HG03064 (cell line): ENCODE data around the gene GTF2H4.
"Not testable (repeated sequence)": the region's sequence is repeated elsewhere in the genome, so short reads cannot be mapped to it uniquely, and the experiment has no call there.

ENCODE experiments used
- ATAC-seq: cut with Tn5 transposase; IDR thresholded peaks from one replicate; pipeline ENCODE4 v1.9.1; 2021; ENCODE audit warnings: low read depth; ENCODE audit not compliant: unreplicated experiment

The GTF2H4 gene

GRCh38 chr6:30917487-30917886 is 9.5 kb downstream of the GTF2H4 start:
- no peak for ATAC-seq

GRCh38 chr6:30918670-30919069 is 10.7 kb downstream of the GTF2H4 start:
- no peak for ATAC-seq

GRCh38 chr6:30922447-30922852 is 14.4 kb downstream of the GTF2H4 start:
- no peak for ATAC-seq

DNA sequence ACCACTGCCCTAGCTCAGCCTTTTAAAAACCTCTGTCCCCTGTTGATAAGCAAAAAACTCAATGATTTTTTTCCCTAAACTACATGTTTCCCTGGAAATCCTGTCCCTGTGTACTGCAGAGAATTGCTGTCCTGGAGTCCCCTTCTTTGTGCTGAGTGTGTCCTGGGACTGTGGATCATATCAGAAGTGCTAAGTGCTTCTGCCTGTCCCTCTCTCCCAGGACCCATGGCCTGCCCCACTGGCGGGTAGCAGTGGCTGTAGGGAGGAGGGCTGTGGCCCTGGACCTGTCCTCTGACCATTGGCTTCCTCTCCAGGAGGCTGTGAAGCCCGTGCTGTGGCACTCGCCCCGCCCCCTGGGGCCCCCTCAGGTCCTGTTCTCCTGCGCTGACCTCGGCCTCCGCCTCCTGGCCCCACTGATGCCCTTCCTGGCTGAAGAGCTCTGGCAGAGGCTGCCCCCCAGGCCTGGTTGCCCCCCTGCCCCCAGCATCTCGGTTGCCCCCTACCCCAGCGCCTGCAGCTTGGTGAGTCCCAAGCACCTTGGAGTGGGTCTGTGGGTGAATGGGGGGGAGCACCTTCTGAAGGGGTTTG is 16.1 kb downstream of the GTF2H4 start:
- ATAC-seq = not testable (repeated sequence)

DNA sequence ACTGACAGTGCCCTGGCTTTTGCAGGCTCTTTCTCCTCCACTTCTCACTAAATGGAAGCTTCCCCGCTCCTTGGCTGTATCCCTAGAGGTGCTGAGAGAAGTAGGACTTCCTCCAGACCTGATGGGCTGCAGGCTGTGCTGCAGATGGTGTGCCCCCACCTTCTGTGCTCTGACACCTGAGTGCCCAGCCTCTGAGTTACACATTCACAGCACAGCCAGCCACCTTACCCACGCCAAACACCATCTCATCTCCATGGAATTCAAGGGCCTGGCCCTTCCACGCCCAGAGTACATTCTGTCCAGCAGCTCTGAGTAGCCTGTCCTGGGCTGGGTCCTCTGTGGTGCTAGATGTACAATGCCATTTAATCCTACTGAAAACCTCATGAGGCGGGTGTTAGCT is 18.6 kb downstream of the GTF2H4 start:
- ATAC-seq = no peak

DNA sequence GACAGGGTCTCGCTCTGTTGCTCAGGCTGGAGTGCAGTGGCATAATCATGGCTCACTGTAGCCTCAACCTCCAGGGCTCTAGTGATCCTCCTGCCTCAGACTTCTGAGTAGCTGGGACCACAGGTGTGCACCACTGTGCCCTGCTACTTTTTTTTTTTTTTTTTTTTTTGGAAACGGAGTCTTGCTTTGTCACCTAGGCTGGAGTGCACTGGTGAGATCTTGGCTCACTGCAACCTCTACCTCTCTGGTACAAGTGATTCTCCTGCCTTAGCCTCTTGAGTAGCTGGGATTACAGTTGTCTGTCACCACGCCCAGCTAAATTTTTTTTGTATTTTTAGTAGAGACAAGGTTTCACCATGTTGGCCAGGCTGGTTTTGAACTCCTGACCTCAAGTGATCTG is 19.1 kb downstream of the GTF2H4 start:
- not testable (repeated sequence) for ATAC-seq

GRCh38 chr6:30928677-30929076 is 20.7 kb downstream of the GTF2H4 start:
- no peak for ATAC-seq

DNA sequence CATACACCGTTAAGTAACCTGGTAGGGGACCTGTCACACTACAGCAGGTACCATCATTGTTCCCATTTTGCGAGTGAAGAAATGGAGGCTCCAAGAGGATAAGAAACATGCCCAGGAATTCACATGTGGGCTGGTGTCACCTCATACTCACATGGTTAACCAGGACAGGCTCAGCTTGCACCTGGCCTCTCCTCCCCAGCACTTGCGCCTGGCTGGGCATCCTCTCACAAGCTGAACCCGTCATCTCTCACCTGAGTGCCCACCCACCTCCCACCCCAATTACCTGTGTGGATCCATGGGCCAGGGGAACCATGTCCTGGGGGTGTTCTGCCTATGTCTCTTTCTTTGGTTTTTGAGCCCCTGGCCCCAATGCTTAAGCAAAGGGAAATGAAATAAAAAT is 22.5 kb downstream of the GTF2H4 start:
- ATAC-seq = no peak

GRCh38 chr6:30931272-30931671 is 23.3 kb downstream of the GTF2H4 start:
- ATAC-seq = no peak

DNA sequence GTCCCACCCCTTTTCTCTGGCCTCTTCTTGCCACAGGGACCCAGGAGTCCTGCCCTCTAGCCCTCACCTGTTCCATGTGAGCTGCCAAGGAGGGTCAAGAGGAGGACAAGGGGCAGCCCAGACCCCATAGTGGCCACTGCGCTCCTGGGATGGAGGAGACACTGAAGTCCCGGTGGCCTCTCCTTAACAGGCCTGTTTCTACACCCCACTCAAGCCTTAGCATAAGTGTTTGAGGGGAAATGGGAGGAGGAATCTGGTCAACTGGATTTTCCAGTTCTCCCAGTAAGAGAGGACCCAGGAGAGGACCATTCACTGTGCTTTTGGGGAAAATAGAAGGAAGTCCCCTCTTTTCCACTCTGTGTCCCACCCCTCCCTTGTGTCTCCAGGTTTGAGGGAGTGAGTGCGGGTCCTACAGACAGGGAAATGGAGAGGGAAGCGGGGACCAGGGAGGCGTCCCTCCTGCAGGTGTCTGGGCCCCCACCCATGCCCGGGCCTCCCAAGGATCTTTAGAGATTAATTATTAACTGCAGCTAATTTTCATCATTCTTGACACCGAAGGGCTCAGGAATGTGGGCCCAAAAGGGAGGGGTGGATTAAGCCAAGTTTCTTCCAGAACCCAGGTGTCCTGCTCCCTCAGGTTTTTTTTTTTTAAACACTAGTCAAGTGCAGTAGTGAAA is 24.1 kb downstream of the GTF2H4 start, which contains the start of gene SFTA2:
Gene SFTA2, minus strand, starts transcription at position 202 of the 677 bp plus-strand sequence. Its CDS starts 74 bp downstream, at position 128.
- no peak for ATAC-seq

- no peak for ATAC-seq
Observed at GRCh38 chr6:30932665-30933365, 24.8 kb downstream of the GTF2H4 start.

- no peak for ATAC-seq
Observed at GRCh38 chr6:30935018-30935417, 27.0 kb downstream of the GTF2H4 start.

DNA sequence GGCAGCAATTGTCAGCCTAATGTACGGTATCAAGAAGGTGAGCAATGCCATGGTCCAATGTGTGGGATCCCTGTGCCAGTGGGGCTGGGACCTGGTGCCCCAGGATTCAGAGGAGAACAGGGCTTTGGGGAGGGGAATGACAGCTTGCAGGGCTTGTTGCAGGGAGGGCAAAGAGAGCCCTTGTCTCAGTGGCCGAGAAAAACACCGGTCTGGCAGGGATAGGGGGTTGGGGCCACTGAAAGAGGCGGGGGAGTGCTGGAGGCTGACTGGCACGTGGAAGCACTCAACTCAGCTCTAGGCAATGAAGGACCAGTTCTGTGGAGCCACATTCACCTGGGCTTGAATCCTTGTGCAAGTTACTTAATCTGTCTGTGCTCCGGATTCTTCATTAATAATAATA is 29.3 kb downstream of the GTF2H4 start:
- ATAC-seq = no peak

- no peak for ATAC-seq
Observed at GRCh38 chr6:30938730-30939129, 30.7 kb downstream of the GTF2H4 start.

DNA sequence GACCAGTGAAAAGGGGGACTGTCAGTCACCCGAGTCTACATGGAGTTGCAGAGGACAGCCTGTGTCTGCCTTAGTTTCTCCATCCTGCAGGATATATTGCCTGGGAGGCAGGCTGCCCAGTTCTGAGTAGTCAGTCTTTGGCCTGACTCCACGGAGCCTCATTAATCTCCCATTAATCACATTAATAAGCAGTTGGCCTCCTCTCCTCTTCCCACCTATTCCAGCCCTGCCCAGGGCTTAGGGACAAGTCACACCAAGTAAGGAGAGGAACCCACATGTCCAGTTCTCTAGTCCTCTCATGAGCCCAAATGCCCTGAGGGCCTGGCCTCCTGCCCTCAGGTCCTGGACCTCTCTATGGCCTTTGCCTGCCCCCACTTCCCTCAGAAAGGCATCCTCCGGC is 31.5 kb downstream of the GTF2H4 start:
- no peak for ATAC-seq

- ATAC-seq = no peak
Observed at GRCh38 chr6:30940361-30940986, 32.5 kb downstream of the GTF2H4 start, which contains the start of gene MUCL3. MUCL3 (plus strand) TSS chr6:30940973; CDS start chr6:30941000, 27 bp downstream.

DNA sequence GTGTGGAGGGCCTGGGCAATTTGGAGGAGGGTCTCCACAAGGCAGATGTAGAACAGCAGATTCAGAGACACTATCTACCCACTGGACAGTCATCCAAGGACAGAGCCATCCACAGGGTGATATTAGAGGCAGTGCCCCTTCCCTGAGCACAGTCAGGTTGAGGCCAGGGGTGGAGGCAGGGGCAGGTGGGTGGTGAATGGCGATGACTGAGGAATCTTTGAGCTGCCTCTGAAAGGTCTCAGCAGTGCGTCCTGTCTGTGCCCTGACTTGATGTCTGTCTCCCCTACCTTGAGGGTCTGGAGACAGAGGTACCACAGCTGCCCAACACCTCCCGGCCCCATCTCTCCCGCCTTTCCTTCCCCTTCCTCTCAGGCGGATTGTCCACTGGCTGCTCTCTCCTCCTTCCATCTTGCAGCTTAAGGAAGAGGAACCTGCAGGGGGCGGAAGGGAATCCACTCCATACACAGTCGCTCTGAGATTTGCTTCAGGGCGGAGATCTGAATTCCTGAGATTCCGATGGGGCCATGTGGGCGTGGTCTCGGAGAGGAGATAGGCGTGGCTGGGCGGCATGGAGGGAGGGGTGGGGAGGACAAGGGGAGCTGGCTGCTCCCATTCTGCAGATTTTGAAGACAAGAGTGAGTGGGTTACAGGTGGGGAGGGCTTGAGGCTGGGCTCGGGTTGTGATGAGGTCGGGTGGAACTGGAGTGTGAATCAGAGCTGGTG is 34.5 kb downstream of the GTF2H4 start:
- ATAC-seq = no peak

DNA sequence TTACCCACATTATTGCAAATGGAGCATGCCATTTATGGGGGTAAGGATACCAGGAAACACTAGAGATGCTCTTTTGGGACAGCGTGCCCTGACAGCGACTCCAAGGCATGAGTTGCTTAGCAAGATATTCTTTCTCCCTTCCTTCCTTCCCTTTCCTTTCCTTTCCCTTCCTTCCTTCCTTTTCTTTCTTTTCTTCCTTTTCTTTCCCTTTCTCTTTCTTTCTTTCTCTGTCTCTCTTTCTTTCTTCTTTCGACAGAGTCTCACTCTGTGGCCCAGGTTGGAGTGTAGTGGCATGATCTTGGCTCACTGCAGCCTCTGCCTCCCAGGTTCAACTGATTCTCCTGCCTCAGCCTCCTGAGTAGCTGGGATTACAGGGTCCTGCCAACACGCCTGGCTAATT is 36.0 kb downstream of the GTF2H4 start:
- ATAC-seq = no peak

- no peak for ATAC-seq
Observed at GRCh38 chr6:30945281-30945680, 37.3 kb downstream of the GTF2H4 start.

- ATAC-seq = no peak
Observed at GRCh38 chr6:30947231-30947630, 39.2 kb downstream of the GTF2H4 start.

GRCh38 chr6:30948811-30949210 is 40.8 kb downstream of the GTF2H4 start:
- no peak for ATAC-seq
